HepG2 (cell line): ENCODE results near the gene RNGTT. TPM values are rescaled to one million over a fixed set of nuclear protein-coding genes. Genes with fewer than 3 reads are reported as not detected.
A peak's percentile ranks its signal among the peaks of the same experiment; 100 is the strongest.

ENCODE experiments used
- CREM ChIP-seq, 2 experiments: sonication (generic) in 1 of 2; formaldehyde crosslinking in 1 of 2; IDR thresholded peaks; 2 replicates each; pipeline versions ENCODE4 v1.4.0 to v1.6.1; 2016 to 2020; ENCODE audit warnings: antibody characterized with exemption in 1 of 2, mild to moderate bottlenecking in 1 of 2, missing genetic modification reagents in 1 of 2
- NR2F2 ChIP-seq: IDR thresholded peaks from 2 replicates; pipeline ENCODE4 v1.6.1; 2012; ENCODE audit warnings: low read depth, inconsistent platforms, borderline replicate concordance
- PAWR ChIP-seq: sonication (generic); formaldehyde crosslinking; IDR thresholded peaks from 2 replicates; pipeline ENCODE4 v1.4.0; 2020; ENCODE audit warnings: missing genetic modification reagents, mild to moderate bottlenecking, borderline replicate concordance
- PHF21A ChIP-seq: sonication (generic); formaldehyde crosslinking; IDR thresholded peaks from 2 replicates; pipeline ENCODE4 v1.5.0; 2020; ENCODE audit warnings: mild to moderate bottlenecking, missing genetic modification reagents
- TBX3 ChIP-seq: fragments of 450-650 bp; IDR thresholded peaks from 2 replicates; pipeline ENCODE4 v1.6.1; 2017; ENCODE audit warnings: antibody characterized with exemption, mild to moderate bottlenecking, inconsistent platforms, borderline replicate concordance
- YEATS2 ChIP-seq: sonication (generic); formaldehyde crosslinking; IDR thresholded peaks from 2 replicates; pipeline ENCODE4 v1.4.0; 2020; ENCODE audit warnings: missing genetic modification reagents, borderline replicate concordance
- ZNF383 ChIP-seq: sonication (generic); formaldehyde crosslinking; IDR thresholded peaks from 2 replicates; pipeline ENCODE4 v1.4.0; 2020; ENCODE audit warnings: missing genetic modification reagents, mild to moderate bottlenecking, borderline replicate concordance
- ZNF446 ChIP-seq: sonication (generic); formaldehyde crosslinking; IDR thresholded peaks from 2 replicates; pipeline ENCODE4 v1.5.0; 2020; ENCODE audit warnings: mild to moderate bottlenecking, missing genetic modification reagents
- ZNF672 ChIP-seq: sonication (generic); formaldehyde crosslinking; IDR thresholded peaks from 2 replicates; pipeline ENCODE4 v1.8.1; 2022; ENCODE audit warnings: missing genetic modification reagents
- ZNF709 ChIP-seq: sonication (generic); formaldehyde crosslinking; IDR thresholded peaks from 2 replicates; pipeline ENCODE4 v1.5.0; 2020; ENCODE audit warnings: mild to moderate bottlenecking, missing genetic modification reagents
- polyA plus RNA-seq, 8 experiments: library from polyadenylated mRNA; depleted of rRNA in 3 of 8; stranded (reverse) in 7 of 8; unstranded in 1 of 8; fragments of >200 nt; fragmentation: Illumina TruSeq in 4 of 8; extraction: Trizol in 4 of 8; gene quantifications; 2 replicates each; pipeline versions ENCODE4 v1.2.1 to v1.2.3, GENCODE V29; 2011 to 2016; ENCODE audit warnings: low read depth in 4 of 8, missing spikeins in 1 of 8, mixed read lengths in 1 of 8; ENCODE audit not compliant: insufficient read depth in 1 of 8
- total RNA-seq, 5 experiments: library from RNA; depleted of rRNA; stranded (reverse); fragments of >200 nt; fragmentation: Illumina TruSeq; extraction: Trizol; gene quantifications; 2 replicates each; pipeline ENCODE4 v1.2.3, GENCODE V29; 2016; ENCODE audit warnings: low read depth in 1 of 5
- TF ChIP-seq, protein P1 (sequence below): IDR thresholded peaks from 2 replicates; pipeline ENCODE4 v1.6.1; 2016; ENCODE audit warnings: missing compliant biosample characterization, missing genetic modification reagents, borderline replicate concordance
- TF ChIP-seq, protein P2 (sequence below): sonication (generic); formaldehyde crosslinking; IDR thresholded peaks from 2 replicates; pipeline ENCODE4 v1.5.0; 2020; ENCODE audit warnings: mild to moderate bottlenecking, missing genetic modification reagents
- TF ChIP-seq, protein P3 (sequence below): sonication (generic); formaldehyde crosslinking; IDR thresholded peaks from 2 replicates; pipeline ENCODE4 v1.5.1; 2020; ENCODE audit warnings: mild to moderate bottlenecking, missing genetic modification reagents, borderline replicate concordance
- TF ChIP-seq, protein P4 (sequence below): sonication (generic); formaldehyde crosslinking; IDR thresholded peaks from 2 replicates; pipeline ENCODE4 v1.9.0; 2022; ENCODE audit warnings: low read depth, missing genetic modification reagents
- TF ChIP-seq, protein P5 (sequence below): IDR thresholded peaks from 2 replicates; pipeline ENCODE4 v1.6.1; 2016; ENCODE audit warnings: low read depth, control low read depth

RNGTT gene
- total and polyA plus RNA-seq, 2 of the 13 experiments (the other 11 are each of a cell fraction or from before 2014, with no cell fraction given), result 6.0 to 22.6 TPM

DNA sequence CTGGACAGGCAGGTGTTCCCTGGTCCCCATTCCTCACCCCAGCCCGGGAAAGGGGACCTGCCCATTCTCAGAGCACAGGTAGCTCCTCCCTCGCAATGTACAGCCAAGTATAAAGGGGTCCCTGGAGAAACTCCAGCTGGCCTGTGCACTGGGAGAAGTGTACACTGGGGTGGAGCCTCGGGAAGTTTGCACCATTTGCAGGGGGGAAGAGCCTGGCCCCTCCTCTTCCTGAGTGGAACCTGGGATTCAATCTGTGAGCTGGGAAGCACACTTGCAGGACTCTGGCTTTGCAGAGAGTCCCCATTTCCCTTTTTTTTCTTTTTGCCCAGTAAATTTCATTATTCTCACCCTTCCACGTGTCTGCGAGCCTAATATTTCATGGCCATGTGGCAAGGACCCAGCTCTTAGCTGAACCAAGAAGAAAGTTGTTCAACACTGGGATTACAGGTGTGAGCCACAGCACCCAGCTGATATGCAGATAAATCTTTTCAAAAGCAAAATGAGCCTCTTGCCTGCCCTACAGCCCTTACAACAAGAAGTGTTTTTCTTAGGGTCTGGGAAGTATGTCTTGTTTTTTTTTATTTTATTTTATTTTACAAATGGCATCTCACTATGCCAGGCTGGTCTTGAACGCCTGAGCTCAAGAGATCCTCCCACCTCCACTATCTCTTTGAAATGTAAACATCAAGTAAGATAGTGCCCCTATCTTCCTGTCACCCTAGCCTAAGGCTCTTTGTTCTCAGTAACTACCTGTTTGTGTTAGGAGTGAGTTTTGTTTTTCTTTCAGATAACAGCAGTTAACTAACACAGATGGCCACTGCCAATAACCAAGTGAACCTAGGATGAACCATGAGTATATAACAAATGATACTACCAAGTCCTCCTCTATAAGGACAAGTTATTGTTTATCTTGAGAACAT lies 9.3 kb upstream of the RNGTT start (continued):
- TF ChIP-seq, protein P1, sequence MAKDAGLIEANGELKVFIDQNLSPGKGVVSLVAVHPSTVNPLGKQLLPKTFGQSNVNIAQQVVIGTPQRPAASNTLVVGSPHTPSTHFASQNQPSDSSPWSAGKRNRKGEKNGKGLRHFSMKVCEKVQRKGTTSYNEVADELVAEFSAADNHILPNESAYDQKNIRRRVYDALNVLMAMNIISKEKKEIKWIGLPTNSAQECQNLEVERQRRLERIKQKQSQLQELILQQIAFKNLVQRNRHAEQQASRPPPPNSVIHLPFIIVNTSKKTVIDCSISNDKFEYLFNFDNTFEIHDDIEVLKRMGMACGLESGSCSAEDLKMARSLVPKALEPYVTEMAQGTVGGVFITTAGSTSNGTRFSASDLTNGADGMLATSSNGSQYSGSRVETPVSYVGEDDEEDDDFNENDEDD (CRISPR knock-in tag), result no peak
- TF ChIP-seq, protein P2, sequence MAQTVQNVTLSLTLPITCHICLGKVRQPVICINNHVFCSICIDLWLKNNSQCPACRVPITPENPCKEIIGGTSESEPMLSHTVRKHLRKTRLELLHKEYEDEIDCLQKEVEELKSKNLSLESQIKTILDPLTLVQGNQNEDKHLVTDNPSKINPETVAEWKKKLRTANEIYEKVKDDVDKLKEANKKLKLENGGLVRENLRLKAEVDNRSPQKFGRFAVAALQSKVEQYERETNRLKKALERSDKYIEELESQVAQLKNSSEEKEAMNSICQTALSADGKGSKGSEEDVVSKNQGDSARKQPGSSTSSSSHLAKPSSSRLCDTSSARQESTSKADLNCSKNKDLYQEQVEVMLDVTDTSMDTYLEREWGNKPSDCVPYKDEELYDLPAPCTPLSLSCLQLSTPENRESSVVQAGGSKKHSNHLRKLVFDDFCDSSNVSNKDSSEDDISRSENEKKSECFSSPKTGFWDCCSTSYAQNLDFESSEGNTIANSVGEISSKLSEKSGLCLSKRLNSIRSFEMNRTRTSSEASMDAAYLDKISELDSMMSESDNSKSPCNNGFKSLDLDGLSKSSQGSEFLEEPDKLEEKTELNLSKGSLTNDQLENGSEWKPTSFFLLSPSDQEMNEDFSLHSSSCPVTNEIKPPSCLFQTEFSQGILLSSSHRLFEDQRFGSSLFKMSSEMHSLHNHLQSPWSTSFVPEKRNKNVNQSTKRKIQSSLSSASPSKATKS (CRISPR knock-in tag), result no peak
- TF ChIP-seq NR2F2 (peak; percentile 79), CREM (IDR thresholded peaks at IDR 0.05) (peak; percentile 75), CREM (CRISPR knock-in tag; IDR thresholded peaks at IDR 0.05) (no peak), ZNF672 (CRISPR knock-in tag) (no peak), PAWR (no peak), ZNF383 (CRISPR knock-in tag) (no peak), YEATS2 (CRISPR knock-in tag) (no peak), PHF21A (peak; percentile 42; the same call in 1 of the 2 replicates), TBX3 (peak; percentile 80; the same call in 1 of the 2 replicates), ZNF446 (no peak), ZNF709 (no peak)
- TF ChIP-seq, protein P3, sequence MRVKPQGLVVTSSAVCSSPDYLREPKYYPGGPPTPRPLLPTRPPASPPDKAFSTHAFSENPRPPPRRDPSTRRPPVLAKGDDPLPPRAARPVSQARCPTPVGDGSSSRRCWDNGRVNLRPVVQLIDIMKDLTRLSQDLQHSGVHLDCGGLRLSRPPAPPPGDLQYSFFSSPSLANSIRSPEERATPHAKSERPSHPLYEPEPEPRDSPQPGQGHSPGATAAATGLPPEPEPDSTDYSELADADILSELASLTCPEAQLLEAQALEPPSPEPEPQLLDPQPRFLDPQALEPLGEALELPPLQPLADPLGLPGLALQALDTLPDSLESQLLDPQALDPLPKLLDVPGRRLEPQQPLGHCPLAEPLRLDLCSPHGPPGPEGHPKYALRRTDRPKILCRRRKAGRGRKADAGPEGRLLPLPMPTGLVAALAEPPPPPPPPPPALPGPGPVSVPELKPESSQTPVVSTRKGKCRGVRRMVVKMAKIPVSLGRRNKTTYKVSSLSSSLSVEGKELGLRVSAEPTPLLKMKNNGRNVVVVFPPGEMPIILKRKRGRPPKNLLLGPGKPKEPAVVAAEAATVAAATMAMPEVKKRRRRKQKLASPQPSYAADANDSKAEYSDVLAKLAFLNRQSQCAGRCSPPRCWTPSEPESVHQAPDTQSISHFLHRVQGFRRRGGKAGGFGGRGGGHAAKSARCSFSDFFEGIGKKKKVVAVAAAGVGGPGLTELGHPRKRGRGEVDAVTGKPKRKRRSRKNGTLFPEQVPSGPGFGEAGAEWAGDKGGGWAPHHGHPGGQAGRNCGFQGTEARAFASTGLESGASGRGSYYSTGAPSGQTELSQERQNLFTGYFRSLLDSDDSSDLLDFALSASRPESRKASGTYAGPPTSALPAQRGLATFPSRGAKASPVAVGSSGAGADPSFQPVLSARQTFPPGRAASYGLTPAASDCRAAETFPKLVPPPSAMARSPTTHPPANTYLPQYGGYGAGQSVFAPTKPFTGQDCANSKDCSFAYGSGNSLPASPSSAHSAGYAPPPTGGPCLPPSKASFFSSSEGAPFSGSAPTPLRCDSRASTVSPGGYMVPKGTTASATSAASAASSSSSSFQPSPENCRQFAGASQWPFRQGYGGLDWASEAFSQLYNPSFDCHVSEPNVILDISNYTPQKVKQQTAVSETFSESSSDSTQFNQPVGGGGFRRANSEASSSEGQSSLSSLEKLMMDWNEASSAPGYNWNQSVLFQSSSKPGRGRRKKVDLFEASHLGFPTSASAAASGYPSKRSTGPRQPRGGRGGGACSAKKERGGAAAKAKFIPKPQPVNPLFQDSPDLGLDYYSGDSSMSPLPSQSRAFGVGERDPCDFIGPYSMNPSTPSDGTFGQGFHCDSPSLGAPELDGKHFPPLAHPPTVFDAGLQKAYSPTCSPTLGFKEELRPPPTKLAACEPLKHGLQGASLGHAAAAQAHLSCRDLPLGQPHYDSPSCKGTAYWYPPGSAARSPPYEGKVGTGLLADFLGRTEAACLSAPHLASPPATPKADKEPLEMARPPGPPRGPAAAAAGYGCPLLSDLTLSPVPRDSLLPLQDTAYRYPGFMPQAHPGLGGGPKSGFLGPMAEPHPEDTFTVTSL (CRISPR knock-in tag), result peak; percentile 90; the same call in 1 of the 2 replicates
- TF ChIP-seq, protein P4, sequence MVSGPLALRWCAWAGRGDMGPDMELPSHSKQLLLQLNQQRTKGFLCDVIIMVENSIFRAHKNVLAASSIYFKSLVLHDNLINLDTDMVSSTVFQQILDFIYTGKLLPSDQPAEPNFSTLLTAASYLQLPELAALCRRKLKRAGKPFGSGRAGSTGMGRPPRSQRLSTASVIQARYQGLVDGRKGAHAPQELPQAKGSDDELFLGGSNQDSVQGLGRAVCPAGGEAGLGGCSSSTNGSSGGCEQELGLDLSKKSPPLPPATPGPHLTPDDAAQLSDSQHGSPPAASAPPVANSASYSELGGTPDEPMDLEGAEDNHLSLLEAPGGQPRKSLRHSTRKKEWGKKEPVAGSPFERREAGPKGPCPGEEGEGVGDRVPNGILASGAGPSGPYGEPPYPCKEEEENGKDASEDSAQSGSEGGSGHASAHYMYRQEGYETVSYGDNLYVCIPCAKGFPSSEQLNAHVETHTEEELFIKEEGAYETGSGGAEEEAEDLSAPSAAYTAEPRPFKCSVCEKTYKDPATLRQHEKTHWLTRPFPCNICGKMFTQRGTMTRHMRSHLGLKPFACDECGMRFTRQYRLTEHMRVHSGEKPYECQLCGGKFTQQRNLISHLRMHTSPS, result no peak
- TF ChIP-seq, protein P5, sequence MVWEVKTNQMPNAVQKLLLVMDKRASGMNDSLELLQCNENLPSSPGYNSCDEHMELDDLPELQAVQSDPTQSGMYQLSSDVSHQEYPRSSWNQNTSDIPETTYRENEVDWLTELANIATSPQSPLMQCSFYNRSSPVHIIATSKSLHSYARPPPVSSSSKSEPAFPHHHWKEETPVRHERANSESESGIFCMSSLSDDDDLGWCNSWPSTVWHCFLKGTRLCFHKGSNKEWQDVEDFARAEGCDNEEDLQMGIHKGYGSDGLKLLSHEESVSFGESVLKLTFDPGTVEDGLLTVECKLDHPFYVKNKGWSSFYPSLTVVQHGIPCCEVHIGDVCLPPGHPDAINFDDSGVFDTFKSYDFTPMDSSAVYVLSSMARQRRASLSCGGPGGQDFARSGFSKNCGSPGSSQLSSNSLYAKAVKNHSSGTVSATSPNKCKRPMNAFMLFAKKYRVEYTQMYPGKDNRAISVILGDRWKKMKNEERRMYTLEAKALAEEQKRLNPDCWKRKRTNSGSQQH (CRISPR knock-in tag), result no peak
